Eye (tissue), 1 donor: ENCODE measurements around the gene FAM53B.

Experiments
- DNase-seq: peaks from one replicate; pipeline ENCODE4 v3.0.0-alpha.2; 2015

Gene FAM53B

DNA sequence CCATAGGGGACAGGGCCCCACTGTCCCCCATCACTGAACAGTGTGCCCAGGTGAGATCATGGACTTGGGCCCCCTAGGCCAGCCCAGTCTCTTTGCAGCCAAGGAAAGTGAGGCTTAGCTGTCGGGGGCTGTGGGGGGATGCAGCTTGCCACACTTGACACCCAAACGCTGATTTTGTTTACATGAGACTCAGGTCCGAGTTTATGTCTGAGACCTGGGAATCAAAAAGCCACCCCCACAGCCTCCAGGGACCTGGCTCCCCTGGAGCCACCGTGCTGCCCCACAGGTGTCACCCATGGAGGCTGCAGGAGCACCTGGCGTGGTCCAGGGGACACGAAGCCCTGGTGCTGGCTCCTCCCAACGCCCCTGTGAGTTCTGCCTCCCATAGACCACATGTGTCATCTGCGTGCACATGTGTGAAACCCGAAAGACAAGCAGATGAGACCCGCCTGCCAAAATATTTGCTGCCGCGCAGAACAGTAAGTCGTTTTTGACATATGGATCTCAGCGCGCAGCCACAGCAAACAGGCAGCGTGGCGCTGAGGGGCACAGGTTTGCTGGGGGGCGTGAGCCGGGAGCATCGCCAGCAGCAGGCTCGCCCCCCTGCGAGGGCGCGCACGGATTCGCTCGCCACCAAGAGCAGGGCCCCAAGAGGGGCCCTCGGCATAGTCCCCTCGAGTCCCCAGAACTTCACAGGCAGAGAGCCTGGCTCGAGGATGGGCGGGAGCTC lies 170.3 kb downstream of the FAM53B start:
- DNase-seq, result no peak

GRCh38 chr10:124572751-124573150 lies 171.4 kb downstream of the FAM53B start:
- no peak for DNase-seq

- DNase-seq, result no peak
Measured at GRCh38 chr10:124570646-124571045, 173.5 kb downstream of the FAM53B start.

DNA sequence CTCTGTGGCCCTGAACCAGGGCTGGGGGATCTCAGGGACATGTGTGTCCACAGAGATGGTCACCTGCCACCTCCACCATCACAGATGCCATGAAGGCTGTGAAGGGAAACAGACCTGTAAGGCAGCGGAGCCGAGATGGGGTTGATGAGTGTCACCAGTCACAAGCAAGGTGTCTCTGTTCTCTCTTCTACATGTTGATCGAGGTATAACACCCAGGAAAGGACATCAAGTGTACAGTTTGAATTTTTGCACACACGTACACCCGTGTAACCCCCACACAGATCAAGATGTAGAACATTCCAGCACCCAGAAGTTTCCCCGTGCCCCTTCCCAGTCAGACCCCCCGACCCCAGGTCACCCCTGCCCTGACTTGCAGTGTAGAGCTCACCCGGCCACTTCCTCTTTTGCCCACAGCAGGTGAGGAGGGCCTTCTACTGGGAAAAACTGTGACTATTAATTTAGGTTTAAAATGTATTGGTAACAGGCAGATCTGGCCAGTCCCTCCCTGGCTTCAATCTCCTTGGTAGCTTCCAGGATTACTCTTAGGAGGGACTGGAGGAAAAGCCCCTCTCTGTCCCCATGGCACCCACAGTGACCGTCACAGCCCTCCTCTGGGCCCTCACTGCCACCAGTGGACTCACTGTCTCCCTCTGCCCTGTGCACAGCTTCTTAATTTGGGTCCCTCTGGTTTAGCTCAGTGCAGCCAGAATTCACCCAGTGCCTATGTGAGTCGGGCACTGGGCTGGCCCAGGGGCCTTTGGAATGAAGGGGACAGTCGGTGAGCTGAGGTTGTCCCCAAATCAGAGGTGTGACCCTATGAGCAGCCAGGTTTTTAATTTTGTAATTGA lies 174.3 kb downstream of the FAM53B start:
- DNase-seq, result no peak
